ENCODE data around the gene SMIM35.

- TF ChIP-seq POLR2AphosphoS5 (IDR thresholded peaks at IDR 0.05) = no peak
- no peak for TF ChIP-seq POLR2A (IDR thresholded peaks at IDR 0.05)
These were observed 16.0 kb upstream of the SMIM35 start for GRCh38 chr11:118102721-118103261.
